Measurements from ENCODE around the gene AK4. TPM values are rescaled to one million over a fixed set of nuclear protein-coding genes. Genes with fewer than 3 reads are reported as not detected.

AK4 gene
- total and polyA plus RNA-seq, 2 of the 4 experiments (the other 2 are of a cell fraction) = 12.4 to 30.3 TPM

DNA sequence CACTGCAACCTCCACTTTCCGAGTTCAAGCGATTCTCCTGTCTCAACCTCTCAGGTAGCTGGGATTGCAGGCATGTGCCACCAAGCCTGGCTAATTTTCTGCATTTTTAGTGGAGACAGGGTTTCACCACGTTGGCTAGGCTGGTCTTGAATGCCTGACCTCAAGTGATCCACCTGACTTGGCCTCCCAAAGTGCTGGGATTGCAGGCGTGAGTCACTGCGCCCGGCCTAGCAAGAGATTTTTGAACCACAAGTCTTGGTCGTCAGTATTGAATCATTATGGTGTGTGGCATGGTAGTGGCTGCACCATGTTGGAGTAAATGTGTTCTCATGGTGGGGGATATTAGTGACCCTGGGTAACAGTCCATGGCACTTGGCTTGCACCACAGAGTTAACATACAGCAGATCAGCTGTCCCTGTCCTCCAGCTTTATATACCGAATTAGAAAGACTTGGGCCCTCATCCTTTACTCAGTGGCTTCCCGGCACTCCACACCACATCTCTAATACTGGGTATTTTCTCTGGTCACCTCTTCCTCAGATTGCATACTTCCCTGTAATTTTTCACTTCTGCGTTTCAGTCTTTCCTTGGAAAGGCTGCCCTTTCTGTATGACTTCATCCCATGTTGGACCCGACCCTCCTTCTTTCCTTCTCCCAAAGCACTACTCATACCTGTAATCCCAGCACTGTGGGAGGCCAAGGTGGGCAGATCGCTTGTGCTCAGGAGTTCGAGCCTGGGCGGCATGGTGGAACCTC lies 25.1 kb downstream of the AK4 start:
- Histone ChIP-seq H3K9me1 (ENCODE audit: insufficient read depth, low read length) (no peaks in the 10 kb centered on the region), H3K9me3 (ENCODE audit: control insufficient read depth, insufficient read depth, low read length) (no peaks in the 10 kb centered on the region), H4K91ac (ENCODE audit: insufficient read depth, low read depth, low read length) (no peak overlapping the region), H4K20me1 (ENCODE audit: insufficient read depth, low read length) (peaks cover 15% of the 10 kb centered on the region), H2AK9ac (replicated peaks; ENCODE audit: low read depth, low read length, poor library complexity) (peak overlapping the region; percentile 32), H2BK15ac (ENCODE audit: low read depth, low read length) (no peak overlapping the region), H2BK5ac (ENCODE audit: low read depth, low read length, poor library complexity, severe bottlenecking) (no peak overlapping the region), H3K27me3 (ENCODE audit: control insufficient read depth, insufficient read depth, low read length) (peaks cover 4% of the 10 kb centered on the region; the same call in 1 of the 2 replicates), H3K4me2 (ENCODE audit: low read depth, low read length) (no peak overlapping the region), H3K27ac (ENCODE audit: insufficient read depth, low read length) (no peak overlapping the region), H2AFZ (replicated peaks; ENCODE audit: low read length, poor library complexity) (no peak overlapping the region), H3K4me1 (ENCODE audit: control insufficient read depth, insufficient read depth, low read length) (peaks cover 9% of the 10 kb centered on the region; the same call in 1 of the 2 replicates), H4K8ac (ENCODE audit: low read depth in 2 of 2, low read length in 2 of 2) (no peak overlapping the region), H4K5ac (ENCODE audit: low read depth, low read length) (no peak overlapping the region), H3K23ac (ENCODE audit: low read depth, low read length) (no peak overlapping the region), H2BK20ac (ENCODE audit: low read depth, low read length) (no peak overlapping the region), H2BK120ac (ENCODE audit: low read depth, low read length) (no peak overlapping the region), H3K9ac (ENCODE audit: low read depth, low read length) (no peak overlapping the region), H3K56ac (ENCODE audit: extremely low read depth, insufficient read depth, low read length) (no peak overlapping the region), H3K4ac (ENCODE audit: low read depth, low read length) (no peak overlapping the region), H2AK5ac (ENCODE audit: low read depth, low read length) (no peak overlapping the region), H3K36me3 (ENCODE audit: control insufficient read depth, insufficient read depth, low read length) (no peaks in the 10 kb centered on the region; the same call in 1 of the 2 replicates), H3K79me1 (ENCODE audit: low read depth in 1 of 2, low read length in 2 of 2) (peaks cover 0 to 34% of the 10 kb centered on the region in 2 experiments; a peak in 2 of 4 replicates), H3K4me3 (ENCODE audit: insufficient read depth, low read depth, low read length) (no peak overlapping the region), H3K18ac (ENCODE audit: low read depth, low read length) (no peak overlapping the region), H3K14ac (replicated peaks; ENCODE audit: low read depth, low read length) (no peak overlapping the region)
- dilution Hi-C loops (cut with HindIII; ENCODE audit: low sequenced_read_pairs, unreplicated experiment) = no loop called here
- WGBS, 2 experiments (ENCODE audit: extremely low coverage in 2 of 2, insufficient read length in 1 of 2) = 84% methylated on average over 5 of the region's 14 CpGs; no CpG with 5 or more reads in 1 of the 2 experiments
- no peak for TF ChIP-seq RAD21 (IDR thresholded peaks at IDR 0.05; ENCODE audit: low read length)
- no peak for TF ChIP-seq CEBPB (IDR thresholded peaks at IDR 0.05; ENCODE audit: low read depth, low read length)
- TF ChIP-seq NFE2L2 (IDR thresholded peaks at IDR 0.05; ENCODE audit: low read depth, low read length) = no peak
- TF ChIP-seq, protein P1, sequence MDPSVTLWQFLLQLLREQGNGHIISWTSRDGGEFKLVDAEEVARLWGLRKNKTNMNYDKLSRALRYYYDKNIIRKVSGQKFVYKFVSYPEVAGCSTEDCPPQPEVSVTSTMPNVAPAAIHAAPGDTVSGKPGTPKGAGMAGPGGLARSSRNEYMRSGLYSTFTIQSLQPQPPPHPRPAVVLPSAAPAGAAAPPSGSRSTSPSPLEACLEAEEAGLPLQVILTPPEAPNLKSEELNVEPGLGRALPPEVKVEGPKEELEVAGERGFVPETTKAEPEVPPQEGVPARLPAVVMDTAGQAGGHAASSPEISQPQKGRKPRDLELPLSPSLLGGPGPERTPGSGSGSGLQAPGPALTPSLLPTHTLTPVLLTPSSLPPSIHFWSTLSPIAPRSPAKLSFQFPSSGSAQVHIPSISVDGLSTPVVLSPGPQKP (IDR thresholded peaks at IDR 0.05; ENCODE audit: borderline replicate concordance, low read depth, low read length) = no peak
- TF ChIP-seq RFX5 (IDR thresholded peaks at IDR 0.05; ENCODE audit: low read depth, low read length) = no peak
- TF ChIP-seq MAFK (IDR thresholded peaks at IDR 0.05; ENCODE audit: low read depth, low read length) = no peak
- ChIA-PET CTCF (no interaction called here), POLR2A (ENCODE audit: unreplicated experiment) (no interaction called here)
- ATAC-seq (ENCODE audit: low read depth) (no peak), DNase-seq (no peak)
- intact Hi-C loops (cut with micrococcal nuclease) = no loop called here
- in situ Hi-C loops (cut with MboI; ENCODE audit: low sequenced_read_pairs) = no loop called here
- BruUV-seq (replicated peaks) = no TSS peak

All from IMR-90 (cell line).